Liver (tissue), 9 donors: ENCODE measurements around the gene WWC2. TPM values are rescaled to one million over a fixed set of nuclear protein-coding genes. Genes with fewer than 3 reads are reported as not detected.

Source experiments
- DNase-seq: peaks from one replicate; pipeline ENCODE4 v3.0.0-alpha.2; 2017; ENCODE audit warnings: low spot score
- H3K27ac ChIP-seq, 2 donors: one replicate each; pipeline ENCODE4 v1.7.0; 2013; ENCODE audit warnings: inconsistent platforms in 2 of 2, low read length in 2 of 2, control low read depth in 1 of 2, low read depth in 1 of 2, mild to moderate bottlenecking in 1 of 2
- H3K27me3 ChIP-seq, 4 donors: one replicate each; pipeline versions ENCODE4 v1.6.1 to v1.7.0; 2013; ENCODE audit warnings: low read length in 3 of 4, inconsistent platforms in 1 of 4, mild to moderate bottlenecking in 1 of 4, moderate library complexity in 1 of 4; ENCODE audit not compliant: control insufficient read depth in 4 of 4, insufficient read depth in 4 of 4
- H3K36me3 ChIP-seq, 4 donors: one replicate each; pipeline versions ENCODE4 v1.6.1 to v1.7.0; 2013; ENCODE audit warnings: low read length in 3 of 4, mild to moderate bottlenecking in 3 of 4, low read depth in 1 of 4, moderate library complexity in 1 of 4; ENCODE audit not compliant: control insufficient read depth in 4 of 4, insufficient read depth in 3 of 4
- H3K4me1 ChIP-seq, 4 donors: one replicate each; pipeline versions ENCODE4 v1.6.1 to v1.7.0; 2013; ENCODE audit warnings: low read length in 3 of 4, mild to moderate bottlenecking in 3 of 4, moderate library complexity in 1 of 4; ENCODE audit not compliant: control insufficient read depth in 4 of 4, insufficient read depth in 4 of 4
- H3K4me3 ChIP-seq, 3 donors: one replicate each; pipeline versions ENCODE4 v1.6.1 to v1.7.0; 2013; ENCODE audit warnings: low read length in 3 of 3, control low read depth in 1 of 3, low read depth in 1 of 3, mild to moderate bottlenecking in 1 of 3
- H3K9ac ChIP-seq, 2 donors: one replicate each; pipeline ENCODE4 v1.7.0; 2013; ENCODE audit warnings: low read length in 2 of 2, mild to moderate bottlenecking in 2 of 2, moderate library complexity in 2 of 2, control low read depth in 1 of 2, low read depth in 1 of 2
- H3K9me3 ChIP-seq, 4 donors: one replicate each; pipeline versions ENCODE4 v1.6.1 to v1.7.0; 2013; ENCODE audit warnings: low read length in 3 of 4; ENCODE audit not compliant: control insufficient read depth in 4 of 4
- EGR1 ChIP-seq, 2 donors: IDR thresholded peaks; 2 replicates each; pipeline ENCODE4 v1.6.1; 2016 to 2018; ENCODE audit warnings: antibody characterized with exemption in 2 of 2, low read depth in 2 of 2
- FOXA1 ChIP-seq: IDR thresholded peaks from 2 replicates; pipeline ENCODE4 v1.6.1; 2016; ENCODE audit warnings: antibody characterized with exemption
- FOXA2 ChIP-seq: IDR thresholded peaks from 2 replicates; pipeline ENCODE4 v1.6.1; 2016; ENCODE audit warnings: antibody characterized with exemption
- GABPA ChIP-seq, 2 donors: IDR thresholded peaks in 1 of 2; conservative IDR thresholded peaks in 1 of 2; 2 replicates each; pipeline ENCODE4 v1.6.1; 2016; ENCODE audit warnings: antibody characterized with exemption in 2 of 2, mild to moderate bottlenecking in 1 of 2, moderate library complexity in 1 of 2
- HNF4A ChIP-seq, 2 donors: conservative IDR thresholded peaks; 2 replicates each; pipeline ENCODE4 v1.6.1; 2016; ENCODE audit warnings: antibody characterized with exemption in 2 of 2, mild to moderate bottlenecking in 2 of 2
- JUND ChIP-seq, 2 donors: IDR thresholded peaks; 2 replicates each; pipeline ENCODE4 v1.6.1; 2016; ENCODE audit warnings: antibody characterized with exemption in 2 of 2
- NR2F2 ChIP-seq: IDR thresholded peaks from 2 replicates; pipeline ENCODE4 v1.6.1; 2016; ENCODE audit warnings: antibody characterized with exemption
- RAD21 ChIP-seq, 2 donors: IDR thresholded peaks; 2 replicates each; pipeline ENCODE4 v1.6.1; 2016; ENCODE audit warnings: antibody characterized with exemption in 2 of 2, mild to moderate bottlenecking in 2 of 2
- RXRA ChIP-seq, 2 donors: IDR thresholded peaks; 2 replicates each; pipeline ENCODE4 v1.6.1; 2017 to 2018; ENCODE audit warnings: antibody characterized with exemption in 2 of 2, mild to moderate bottlenecking in 1 of 2
- SP1 ChIP-seq: IDR thresholded peaks from 2 replicates; pipeline ENCODE4 v1.6.1; 2018; ENCODE audit warnings: antibody characterized with exemption, mild to moderate bottlenecking
- TAF1 ChIP-seq: conservative IDR thresholded peaks from 2 replicates; pipeline ENCODE4 v1.6.1; 2016; ENCODE audit warnings: antibody characterized with exemption, mild to moderate bottlenecking
- YY1 ChIP-seq: IDR thresholded peaks from 2 replicates; pipeline ENCODE4 v1.6.1; 2016; ENCODE audit warnings: antibody characterized with exemption, mild to moderate bottlenecking
- whole genome bisulfite sequencing: extraction: QIAGEN DNeasy Blood & Tissue Kit; methylation state at CpG from one replicate; pipeline ENCODE4 v1.1.7; 2013; 5-methylcytosine and 5-hydroxymethylcytosine counted together
- polyA plus RNA-seq, 2 donors: library from polyadenylated mRNA; stranded (reverse) in 1 of 2; unstranded in 1 of 2; fragments of 200-250 nt in 1 of 2; fragments of >200 nt in 1 of 2; fragmentation: Nextera tagmentation in 1 of 2; extraction: Ambion mirVana in 1 of 2; gene quantifications; one replicate each; pipeline versions ENCODE4 v1.2.1 to v1.2.3, GENCODE V29; 2013 to 2015
- total RNA-seq, 2 donors: library from RNA; depleted of rRNA; stranded (reverse); fragments of >200 nt; gene quantifications; one replicate each; pipeline ENCODE4 v1.2.3, GENCODE V29; 2014
- TF ChIP-seq, protein P1 (sequence below): IDR thresholded peaks from 2 replicates; pipeline ENCODE4 v1.6.1; 2016; ENCODE audit warnings: antibody characterized with exemption, mild to moderate bottlenecking
- TF ChIP-seq, protein P2 (sequence below): IDR thresholded peaks from 2 replicates; pipeline ENCODE4 v1.6.1; 2016; ENCODE audit warnings: antibody characterized with exemption
- TF ChIP-seq, protein P3 (sequence below): IDR thresholded peaks from 2 replicates; pipeline ENCODE4 v1.6.1; 2016; ENCODE audit warnings: antibody characterized with exemption
- TF ChIP-seq, protein P4 (sequence below): fragments of 150-350 bp; IDR thresholded peaks from 2 replicates; pipeline ENCODE4 v1.5.1; 2017; ENCODE audit warnings: improper control_type of control experiment, low read depth, low read length; ENCODE audit not compliant: missing input control
- TF ChIP-seq, protein P5 (sequence below): IDR thresholded peaks from 2 replicates; pipeline ENCODE4 v1.6.1; 2016; ENCODE audit warnings: antibody characterized with exemption
- donor health status: healthy.
- donor health status: healthy.
- donor health status: healthy.
- donor health status: healthy.
- donor health status: healthy.

Gene WWC2
- total and polyA plus RNA-seq, 4 donors: 8.6 to 60.1 (median 13.3) TPM

DNA sequence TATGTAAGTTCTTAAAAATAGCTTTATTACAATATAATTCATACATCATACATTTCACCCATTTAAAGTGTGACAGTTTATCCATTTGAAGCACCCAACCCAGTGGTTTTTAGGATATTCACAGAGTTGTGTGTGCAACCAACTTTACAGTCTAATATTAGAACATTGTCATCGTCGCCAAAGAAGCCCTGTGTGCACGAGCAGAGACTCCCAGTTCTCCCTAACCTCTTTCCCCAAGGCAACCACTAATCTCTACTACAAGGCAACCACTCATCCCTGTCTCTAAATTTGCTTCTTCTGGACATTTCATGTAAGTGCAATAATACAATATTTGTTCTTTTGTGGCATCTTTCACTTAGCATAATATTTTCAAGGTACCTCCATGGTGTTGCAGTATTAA is 173.3 kb downstream of the WWC2 start:
- no peak for TF ChIP-seq YY1
- TF ChIP-seq, protein P1, sequence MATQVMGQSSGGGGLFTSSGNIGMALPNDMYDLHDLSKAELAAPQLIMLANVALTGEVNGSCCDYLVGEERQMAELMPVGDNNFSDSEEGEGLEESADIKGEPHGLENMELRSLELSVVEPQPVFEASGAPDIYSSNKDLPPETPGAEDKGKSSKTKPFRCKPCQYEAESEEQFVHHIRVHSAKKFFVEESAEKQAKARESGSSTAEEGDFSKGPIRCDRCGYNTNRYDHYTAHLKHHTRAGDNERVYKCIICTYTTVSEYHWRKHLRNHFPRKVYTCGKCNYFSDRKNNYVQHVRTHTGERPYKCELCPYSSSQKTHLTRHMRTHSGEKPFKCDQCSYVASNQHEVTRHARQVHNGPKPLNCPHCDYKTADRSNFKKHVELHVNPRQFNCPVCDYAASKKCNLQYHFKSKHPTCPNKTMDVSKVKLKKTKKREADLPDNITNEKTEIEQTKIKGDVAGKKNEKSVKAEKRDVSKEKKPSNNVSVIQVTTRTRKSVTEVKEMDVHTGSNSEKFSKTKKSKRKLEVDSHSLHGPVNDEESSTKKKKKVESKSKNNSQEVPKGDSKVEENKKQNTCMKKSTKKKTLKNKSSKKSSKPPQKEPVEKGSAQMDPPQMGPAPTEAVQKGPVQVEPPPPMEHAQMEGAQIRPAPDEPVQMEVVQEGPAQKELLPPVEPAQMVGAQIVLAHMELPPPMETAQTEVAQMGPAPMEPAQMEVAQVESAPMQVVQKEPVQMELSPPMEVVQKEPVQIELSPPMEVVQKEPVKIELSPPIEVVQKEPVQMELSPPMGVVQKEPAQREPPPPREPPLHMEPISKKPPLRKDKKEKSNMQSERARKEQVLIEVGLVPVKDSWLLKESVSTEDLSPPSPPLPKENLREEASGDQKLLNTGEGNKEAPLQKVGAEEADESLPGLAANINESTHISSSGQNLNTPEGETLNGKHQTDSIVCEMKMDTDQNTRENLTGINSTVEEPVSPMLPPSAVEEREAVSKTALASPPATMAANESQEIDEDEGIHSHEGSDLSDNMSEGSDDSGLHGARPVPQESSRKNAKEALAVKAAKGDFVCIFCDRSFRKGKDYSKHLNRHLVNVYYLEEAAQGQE: no peak
- TF ChIP-seq, protein P2, sequence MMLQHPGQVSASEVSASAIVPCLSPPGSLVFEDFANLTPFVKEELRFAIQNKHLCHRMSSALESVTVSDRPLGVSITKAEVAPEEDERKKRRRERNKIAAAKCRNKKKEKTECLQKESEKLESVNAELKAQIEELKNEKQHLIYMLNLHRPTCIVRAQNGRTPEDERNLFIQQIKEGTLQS: no peak
- TF ChIP-seq RXRA (IDR thresholded peaks at IDR 0.05): no peak
- no peak for TF ChIP-seq EGR1 (IDR thresholded peaks at IDR 0.05; ENCODE audit: low read depth in 2 of 2)
- peaks cover 3 to 67% (median 50%) of the 10 kb centered on the region in 4 donors for H3K36me3 ChIP-seq
- H3K4me3 ChIP-seq: no peak overlapping the region
- no peaks in the 10 kb centered on the region for H3K27me3 ChIP-seq
- no peak overlapping the region for H3K9ac ChIP-seq
- H3K4me1 ChIP-seq: no peaks in the 10 kb centered on the region
- 93% methylated on average over 3 of the region's 3 CpGs for WGBS
- H3K9me3 ChIP-seq: peaks cover 0 to 13% (median 5%) of the 10 kb centered on the region in 4 donors
- H3K27ac ChIP-seq: no peak overlapping the region
- no peak for DNase-seq

DNA sequence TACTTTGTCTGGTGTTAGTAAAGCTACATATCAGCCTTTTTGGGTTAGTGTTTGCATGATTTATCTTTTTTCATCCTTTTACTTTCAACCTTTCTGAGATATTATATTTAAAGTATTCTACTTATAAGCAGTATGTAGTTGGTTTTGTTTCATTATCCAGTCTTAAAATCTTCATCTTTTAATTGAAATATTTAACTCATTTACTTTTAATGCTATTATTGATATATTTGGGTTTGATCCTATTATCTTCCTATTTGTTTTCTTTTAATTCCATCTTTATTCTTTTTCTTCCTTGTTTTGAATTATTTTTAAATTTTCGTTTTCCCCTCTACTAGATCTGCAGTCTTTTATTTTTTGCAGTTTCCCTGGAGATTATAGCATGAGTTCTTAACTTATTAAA is 177.0 kb downstream of the WWC2 start:
- 31% methylated on average over 1 of the region's 1 CpG for WGBS
- DNase-seq: no peak
- H3K4me3 ChIP-seq: no peak overlapping the region
- no peaks in the 10 kb centered on the region for H3K27me3 ChIP-seq
- no peak overlapping the region for H3K27ac ChIP-seq
- no peaks in the 10 kb centered on the region for H3K4me1 ChIP-seq
- TF ChIP-seq JUND (IDR thresholded peaks at IDR 0.05): no peak
- no peak for TF ChIP-seq FOXA2
- TF ChIP-seq, protein P3, sequence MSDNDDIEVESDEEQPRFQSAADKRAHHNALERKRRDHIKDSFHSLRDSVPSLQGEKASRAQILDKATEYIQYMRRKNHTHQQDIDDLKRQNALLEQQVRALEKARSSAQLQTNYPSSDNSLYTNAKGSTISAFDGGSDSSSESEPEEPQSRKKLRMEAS: no peak
- no peak for TF ChIP-seq GABPA (IDR thresholded peaks at IDR 0.05 in 1 of 2, conservative IDR thresholded peaks at IDR 0.05 in 1 of 2)
- TF ChIP-seq, protein P4, sequence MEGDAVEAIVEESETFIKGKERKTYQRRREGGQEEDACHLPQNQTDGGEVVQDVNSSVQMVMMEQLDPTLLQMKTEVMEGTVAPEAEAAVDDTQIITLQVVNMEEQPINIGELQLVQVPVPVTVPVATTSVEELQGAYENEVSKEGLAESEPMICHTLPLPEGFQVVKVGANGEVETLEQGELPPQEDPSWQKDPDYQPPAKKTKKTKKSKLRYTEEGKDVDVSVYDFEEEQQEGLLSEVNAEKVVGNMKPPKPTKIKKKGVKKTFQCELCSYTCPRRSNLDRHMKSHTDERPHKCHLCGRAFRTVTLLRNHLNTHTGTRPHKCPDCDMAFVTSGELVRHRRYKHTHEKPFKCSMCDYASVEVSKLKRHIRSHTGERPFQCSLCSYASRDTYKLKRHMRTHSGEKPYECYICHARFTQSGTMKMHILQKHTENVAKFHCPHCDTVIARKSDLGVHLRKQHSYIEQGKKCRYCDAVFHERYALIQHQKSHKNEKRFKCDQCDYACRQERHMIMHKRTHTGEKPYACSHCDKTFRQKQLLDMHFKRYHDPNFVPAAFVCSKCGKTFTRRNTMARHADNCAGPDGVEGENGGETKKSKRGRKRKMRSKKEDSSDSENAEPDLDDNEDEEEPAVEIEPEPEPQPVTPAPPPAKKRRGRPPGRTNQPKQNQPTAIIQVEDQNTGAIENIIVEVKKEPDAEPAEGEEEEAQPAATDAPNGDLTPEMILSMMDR: no peak
- no peak for TF ChIP-seq HNF4A (conservative IDR thresholded peaks at IDR 0.05)
- TF ChIP-seq FOXA1: no peak
- no peak for TF ChIP-seq RAD21 (IDR thresholded peaks at IDR 0.05)
- no peak for TF ChIP-seq NR2F2
- no peak for TF ChIP-seq EGR1 (IDR thresholded peaks at IDR 0.05; ENCODE audit: low read depth in 2 of 2)
- TF ChIP-seq, protein P5, sequence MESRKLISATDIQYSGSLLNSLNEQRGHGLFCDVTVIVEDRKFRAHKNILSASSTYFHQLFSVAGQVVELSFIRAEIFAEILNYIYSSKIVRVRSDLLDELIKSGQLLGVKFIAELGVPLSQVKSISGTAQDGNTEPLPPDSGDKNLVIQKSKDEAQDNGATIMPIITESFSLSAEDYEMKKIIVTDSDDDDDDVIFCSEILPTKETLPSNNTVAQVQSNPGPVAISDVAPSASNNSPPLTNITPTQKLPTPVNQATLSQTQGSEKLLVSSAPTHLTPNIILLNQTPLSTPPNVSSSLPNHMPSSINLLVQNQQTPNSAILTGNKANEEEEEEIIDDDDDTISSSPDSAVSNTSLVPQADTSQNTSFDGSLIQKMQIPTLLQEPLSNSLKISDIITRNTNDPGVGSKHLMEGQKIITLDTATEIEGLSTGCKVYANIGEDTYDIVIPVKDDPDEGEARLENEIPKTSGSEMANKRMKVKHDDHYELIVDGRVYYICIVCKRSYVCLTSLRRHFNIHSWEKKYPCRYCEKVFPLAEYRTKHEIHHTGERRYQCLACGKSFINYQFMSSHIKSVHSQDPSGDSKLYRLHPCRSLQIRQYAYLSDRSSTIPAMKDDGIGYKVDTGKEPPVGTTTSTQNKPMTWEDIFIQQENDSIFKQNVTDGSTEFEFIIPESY: no peak
- TF ChIP-seq SP1: no peak
- TF ChIP-seq, protein P1: no peak
- TF ChIP-seq TAF1: no peak
- H3K9me3 ChIP-seq: peaks cover 0 to 13% (median 5%) of the 10 kb centered on the region in 4 donors
- no peak overlapping the region for H3K9ac ChIP-seq
- H3K36me3 ChIP-seq: peaks cover 3 to 43% (median 42%) of the 10 kb centered on the region in 4 donors
